IMR-90 (cell line): Measurements from ENCODE around the gene EEPD1. TPM values are rescaled to one million over a fixed set of nuclear protein-coding genes. Genes with fewer than 3 reads are reported as not detected.

Experiments
- ATAC-seq: fragments of 200-7000 bp; cut with Tn5 transposase; 2 replicates; pipeline ENCODE4 v1.9.1; 2020; ENCODE audit warnings: low read depth, mild to moderate bottlenecking, moderate library complexity
- BruUV-seq: library from RNA; stranded (reverse); fragments of 400-500 nt; replicated peaks from 2 replicates; lab custom pipeline; 2021; lab: Mats Ljungman, UMichigan
- CTCF ChIA-PET: fragments of 300-600 bp; formaldehyde crosslinking; extraction: SDS; loops from one replicate; lab custom pipeline; 2021; ENCODE audit warnings: antibody characterized with exemption; lab: Yijun Ruan, JAX
- POLR2A ChIA-PET: fragments of 300-600 bp; sonication (Branson Sonifier 250); formaldehyde crosslinking; loops from one replicate; lab custom pipeline; 2022; ENCODE audit warnings: antibody characterized with exemption; ENCODE audit not compliant: unreplicated experiment; lab: Charles Lee
- DNase-seq: peaks from one replicate; pipeline ENCODE4 v3.0.0; 2013
- H2AFZ ChIP-seq: replicated peaks from 2 replicates; pipeline ENCODE3; 2013; ENCODE audit warnings: low read length, mild to moderate bottlenecking; ENCODE audit not compliant: poor library complexity
- H2AK5ac ChIP-seq: 2 replicates; pipeline ENCODE4 v1.6.1; 2013; ENCODE audit warnings: low read depth, low read length, inconsistent platforms
- H2AK9ac ChIP-seq: replicated peaks from 2 replicates; pipeline ENCODE3; 2013; ENCODE audit warnings: mild to moderate bottlenecking, low read depth, low read length, moderate library complexity; ENCODE audit not compliant: poor library complexity
- H2BK120ac ChIP-seq: 2 replicates; pipeline ENCODE4 v1.6.1; 2013; ENCODE audit warnings: low read depth, low read length, inconsistent platforms
- H2BK15ac ChIP-seq: 3 replicates; pipeline ENCODE4 v1.6.1; 2013; ENCODE audit warnings: low read depth, low read length, inconsistent platforms
- H2BK20ac ChIP-seq: 2 replicates; pipeline ENCODE4 v1.6.1; 2013; ENCODE audit warnings: low read depth, mild to moderate bottlenecking, inconsistent platforms, low read length, moderate library complexity
- H2BK5ac ChIP-seq: 2 replicates; pipeline ENCODE4 v1.6.1; 2013; ENCODE audit warnings: mild to moderate bottlenecking, low read depth, low read length, inconsistent platforms; ENCODE audit not compliant: poor library complexity, severe bottlenecking
- H3K14ac ChIP-seq: replicated peaks from 2 replicates; pipeline ENCODE4 v1.6.1; 2013; ENCODE audit warnings: low read depth, low read length, inconsistent platforms
- H3K18ac ChIP-seq: 2 replicates; pipeline ENCODE4 v1.6.1; 2013; ENCODE audit warnings: low read depth, low read length, control low read depth
- H3K23ac ChIP-seq: 2 replicates; pipeline ENCODE4 v1.6.1; 2013; ENCODE audit warnings: low read depth, low read length, inconsistent platforms
- H3K27ac ChIP-seq: 2 replicates; pipeline ENCODE4 v1.5.1; 2013; ENCODE audit warnings: mild to moderate bottlenecking, control low read depth, low read length; ENCODE audit not compliant: insufficient read depth
- H3K27me3 ChIP-seq: 2 replicates; pipeline ENCODE4 v1.6.1; 2013; ENCODE audit warnings: low read length; ENCODE audit not compliant: control insufficient read depth, insufficient read depth
- H3K36me3 ChIP-seq: 2 replicates; pipeline ENCODE4 v1.6.1; 2013; ENCODE audit warnings: low read length, mixed read lengths; ENCODE audit not compliant: control insufficient read depth, insufficient read depth
- H3K4ac ChIP-seq: 2 replicates; pipeline ENCODE4 v1.6.1; 2013; ENCODE audit warnings: low read depth, low read length, inconsistent platforms
- H3K4me1 ChIP-seq: 2 replicates; pipeline ENCODE4 v1.6.1; 2013; ENCODE audit warnings: low read length, mixed read lengths; ENCODE audit not compliant: control insufficient read depth, insufficient read depth
- H3K4me2 ChIP-seq: 2 replicates; pipeline ENCODE4 v1.6.1; 2013; ENCODE audit warnings: low read depth, mild to moderate bottlenecking, control low read depth, low read length, moderate library complexity
- H3K4me3 ChIP-seq: 2 replicates; pipeline ENCODE4 v1.5.1; 2013; ENCODE audit warnings: low read depth, mild to moderate bottlenecking, control low read depth, low read length, moderate library complexity; ENCODE audit not compliant: insufficient read depth
- H3K56ac ChIP-seq: 2 replicates; pipeline ENCODE4 v1.6.1; 2013; ENCODE audit warnings: low read length, inconsistent platforms; ENCODE audit not compliant: insufficient read depth; ENCODE audit errors: extremely low read depth
- H3K79me1 ChIP-seq, 2 experiments: 2 replicates each; pipeline ENCODE4 v1.6.1; 2013; ENCODE audit warnings: low read length in 2 of 2, inconsistent platforms in 1 of 2, low read depth in 1 of 2
- H3K9ac ChIP-seq: 2 replicates; pipeline ENCODE4 v1.6.1; 2013; ENCODE audit warnings: low read depth, low read length, control low read depth
- H3K9me1 ChIP-seq: 2 replicates; pipeline ENCODE4 v1.6.1; 2013; ENCODE audit warnings: low read length, inconsistent platforms; ENCODE audit not compliant: insufficient read depth
- H3K9me3 ChIP-seq: 2 replicates; pipeline ENCODE4 v1.6.1; 2013; ENCODE audit warnings: low read length; ENCODE audit not compliant: control insufficient read depth, insufficient read depth
- H4K20me1 ChIP-seq: 2 replicates; pipeline ENCODE4 v1.6.1; 2013; ENCODE audit warnings: low read length, inconsistent platforms; ENCODE audit not compliant: insufficient read depth
- H4K5ac ChIP-seq: 2 replicates; pipeline ENCODE4 v1.6.1; 2013; ENCODE audit warnings: mild to moderate bottlenecking, low read depth, low read length, control low read depth
- H4K8ac ChIP-seq, 2 experiments: 2 replicates each; pipeline ENCODE4 v1.6.1; 2013; ENCODE audit warnings: low read depth in 2 of 2, low read length in 2 of 2, control low read depth in 1 of 2, inconsistent platforms in 1 of 2
- H4K91ac ChIP-seq: 2 replicates; pipeline ENCODE4 v1.6.1; 2013; ENCODE audit warnings: low read depth, low read length, inconsistent platforms; ENCODE audit not compliant: insufficient read depth
- BHLHE40 ChIP-seq: fragments of 150-350 bp; IDR thresholded peaks from 2 replicates; pipeline ENCODE4 v1.6.1; 2016; ENCODE audit warnings: mild to moderate bottlenecking, low read depth, low read length
- CEBPB ChIP-seq: IDR thresholded peaks from 2 replicates; pipeline ENCODE4 v1.6.1; 2012; ENCODE audit warnings: low read depth, low read length, improper control_type of control experiment
- CHD1 ChIP-seq: IDR thresholded peaks from 2 replicates; pipeline ENCODE4 v1.6.1; 2012; ENCODE audit warnings: low read depth, low read length, improper control_type of control experiment
- CTCF ChIP-seq: conservative IDR thresholded peaks from 2 replicates; pipeline ENCODE4 v1.5.1; 2012; ENCODE audit warnings: mild to moderate bottlenecking, low read depth, low read length, improper control_type of control experiment
- FOS ChIP-seq: fragments of 150-350 bp; IDR thresholded peaks from 2 replicates; pipeline ENCODE4 v1.6.1; 2016; ENCODE audit warnings: low read depth, low read length
- MAFK ChIP-seq: IDR thresholded peaks from 2 replicates; pipeline ENCODE4 v1.6.1; 2012; ENCODE audit warnings: low read depth, low read length, improper control_type of control experiment
- MXI1 ChIP-seq: IDR thresholded peaks from 2 replicates; pipeline ENCODE4 v1.6.1; 2012; ENCODE audit warnings: low read depth, mild to moderate bottlenecking, low read length, moderate library complexity, borderline replicate concordance
- POLR2A ChIP-seq: IDR thresholded peaks from 2 replicates; pipeline ENCODE4 v1.6.1; 2012; ENCODE audit warnings: mild to moderate bottlenecking, low read depth, low read length
- RAD21 ChIP-seq: IDR thresholded peaks from 2 replicates; pipeline ENCODE4 v1.6.1; 2012; ENCODE audit warnings: low read length, improper control_type of control experiment
- RCOR1 ChIP-seq: IDR thresholded peaks from 2 replicates; pipeline ENCODE4 v1.6.1; 2012; ENCODE audit warnings: mild to moderate bottlenecking, low read length, improper control_type of control experiment; ENCODE audit not compliant: insufficient replicate concordance
- RFX5 ChIP-seq: IDR thresholded peaks from 2 replicates; pipeline ENCODE4 v1.8.0; 2012; ENCODE audit warnings: low read depth, mild to moderate bottlenecking, low read length, moderate library complexity
- USF2 ChIP-seq: fragments of 150-350 bp; IDR thresholded peaks from 2 replicates; pipeline ENCODE4 v1.6.1; 2017; ENCODE audit warnings: mild to moderate bottlenecking, antibody characterized with exemption, low read length, low read depth
- whole genome bisulfite sequencing, 2 experiments: methylation state at CpG; one replicate each; pipeline versions ENCODE4 v1.1.5 to v1.1.7; 2013; ENCODE audit warnings: missing lambda C conversion rate in 2 of 2; ENCODE audit not compliant: insufficient read length in 1 of 2; ENCODE audit errors: extremely low coverage in 2 of 2; 5-methylcytosine and 5-hydroxymethylcytosine counted together
- dilution Hi-C: fragments of 300-500 bp; cut with HindIII; formaldehyde crosslinking; loops from one replicate; pipeline ENCODE4 v1.14.3; 2018; ENCODE audit warnings: low sequenced_read_pairs; ENCODE audit not compliant: unreplicated experiment
- in situ Hi-C: fragments of 300-500 bp; cut with MboI; formaldehyde crosslinking; loops from 3 replicates; pipeline ENCODE4 v1.14.3; 2019; ENCODE audit warnings: low sequenced_read_pairs, inconsistent platforms, mixed read lengths
- intact Hi-C: fragments of 100-400 bp; cut with micrococcal nuclease; formaldehyde crosslinking; loops from 2 replicates; pipeline ENCODE4 v1.10.0; 2022
- polyA plus RNA-seq, 3 experiments: library from polyadenylated mRNA; depleted of rRNA; stranded (reverse); fragments of >200 nt; gene quantifications; 2 replicates each; pipeline ENCODE4 v1.2.3, GENCODE V29; 2012; ENCODE audit warnings: low replicate concordance in 1 of 3
- total RNA-seq: library from RNA; depleted of rRNA; stranded (reverse); fragments of >200 nt; gene quantifications from 2 replicates; pipeline ENCODE4 v1.2.3, GENCODE V29; 2012

Gene EEPD1
- total and polyA plus RNA-seq, 2 of the 4 experiments (the other 2 are of a cell fraction) = 7.3 to 15.2 TPM

- TF ChIP-seq MXI1 (no peak), RFX5 (no peak), RAD21 (no peak), CHD1 (no peak), CTCF (no peak), FOS (no peak), MAFK (no peak), BHLHE40 (no peak), USF2 (no peak), POLR2A (no peak), CEBPB (no peak), RCOR1 (no peak)
- H3K27ac ChIP-seq = no peak overlapping the region
- H2AK5ac ChIP-seq = no peak overlapping the region
- no peak overlapping the region for H3K9ac ChIP-seq
- H3K27me3 ChIP-seq = no peaks in the 10 kb centered on the region
- H3K4me1 ChIP-seq = peaks cover 17% of the 10 kb centered on the region
- no peak overlapping the region for H2BK15ac ChIP-seq
- no peaks in the 10 kb centered on the region for H4K20me1 ChIP-seq
- dilution Hi-C loops = no loop called here
- ChIA-PET CTCF (interaction anchor here (1.3 kb wide), 1 partner anchor 10 kb away, joined by 3 read pairs; no protein-coding TSS in a partner anchor), POLR2A (no interaction called here)
- no peak overlapping the region for H3K56ac ChIP-seq
- no peak overlapping the region for H3K23ac ChIP-seq
- no TSS peak for BruUV-seq
- H2BK5ac ChIP-seq = no peak overlapping the region
- no peak overlapping the region for H2BK120ac ChIP-seq
- H4K5ac ChIP-seq = no peak overlapping the region
- 93% methylated on average over 5 of the region's 9 CpGs; no CpG with 5 or more reads in 1 of the 2 experiments for WGBS, 2 experiments
- intact Hi-C loops = no loop called here
- H2AFZ ChIP-seq = no peak overlapping the region
- no peak overlapping the region for H3K18ac ChIP-seq
- no peak overlapping the region for H3K4me3 ChIP-seq
- no peak overlapping the region for H4K8ac ChIP-seq
- H2BK20ac ChIP-seq = no peak overlapping the region
- peaks cover 14% of the 10 kb centered on the region; the same call in 1 of the 2 replicates for H3K36me3 ChIP-seq
- no peak overlapping the region for H4K91ac ChIP-seq
- no peak overlapping the region for H3K4me2 ChIP-seq
- no peak overlapping the region for H3K4ac ChIP-seq
- H3K79me1 ChIP-seq = peaks cover 0 to 7% of the 10 kb centered on the region in 2 experiments; a peak in 2 of 4 replicates
- H3K9me3 ChIP-seq = no peaks in the 10 kb centered on the region
- H2AK9ac ChIP-seq = no peak overlapping the region
- in situ Hi-C loops = no loop called here
- H3K14ac ChIP-seq = no peak overlapping the region
- peaks cover 6% of the 10 kb centered on the region for H3K9me1 ChIP-seq
- no peak for ATAC-seq
- no peak for DNase-seq
Observed at GRCh38 chr7:36285276-36285675, 132.2 kb downstream of the EEPD1 start.
